Chondrocyte (in vitro differentiated cells): ENCODE measurements around the gene CDK18. TPM values are rescaled to one million over a fixed set of nuclear protein-coding genes. Genes with fewer than 3 reads are reported as not detected.

Experiments used
- DNase-seq: peaks from one replicate; pipeline ENCODE4 v3.0.0; 2021; ENCODE audit warnings: mixed read lengths, low spot score
- H3K27ac Mint-ChIP-seq: one replicate; pipeline ENCODE4 v1.8.0; 2021; ENCODE audit warnings: mild to moderate bottlenecking, moderate library complexity, mixed read lengths; ENCODE audit not compliant: unreplicated experiment
- H3K27me3 Mint-ChIP-seq: 2 replicates; pipeline ENCODE4 v1.8.0; 2021; ENCODE audit warnings: low read depth, mixed read lengths
- H3K36me3 Mint-ChIP-seq: 2 replicates; pipeline ENCODE4 v1.8.0; 2021; ENCODE audit warnings: low read depth, mixed read lengths
- H3K4me1 Mint-ChIP-seq: 2 replicates; pipeline ENCODE4 v1.8.0; 2021; ENCODE audit warnings: low read depth, mild to moderate bottlenecking, mixed read lengths
- H3K4me3 Mint-ChIP-seq: one replicate; pipeline ENCODE4 v1.8.0; 2021; ENCODE audit warnings: mild to moderate bottlenecking, moderate library complexity, mixed read lengths; ENCODE audit not compliant: unreplicated experiment
- H3K9me3 Mint-ChIP-seq: 2 replicates; pipeline ENCODE4 v1.8.0; 2021; ENCODE audit warnings: low read depth, mixed read lengths
- total RNA-seq: library from RNA; stranded (reverse); gene quantifications from 3 replicates; pipeline ENCODE4 v1.2.1, GENCODE V29; 2021
- TF ChIP-seq, protein P1 (sequence below): fragments of 200-600 bp; sonication (generic); IDR thresholded peaks from 2 replicates; pipeline ENCODE4 v1.5.0; 2021; ENCODE audit warnings: antibody characterized with exemption, mild to moderate bottlenecking, moderate library complexity

Gene CDK18
- total RNA-seq, 1 donor from 2014 or later, result 17.3 TPM

DNA sequence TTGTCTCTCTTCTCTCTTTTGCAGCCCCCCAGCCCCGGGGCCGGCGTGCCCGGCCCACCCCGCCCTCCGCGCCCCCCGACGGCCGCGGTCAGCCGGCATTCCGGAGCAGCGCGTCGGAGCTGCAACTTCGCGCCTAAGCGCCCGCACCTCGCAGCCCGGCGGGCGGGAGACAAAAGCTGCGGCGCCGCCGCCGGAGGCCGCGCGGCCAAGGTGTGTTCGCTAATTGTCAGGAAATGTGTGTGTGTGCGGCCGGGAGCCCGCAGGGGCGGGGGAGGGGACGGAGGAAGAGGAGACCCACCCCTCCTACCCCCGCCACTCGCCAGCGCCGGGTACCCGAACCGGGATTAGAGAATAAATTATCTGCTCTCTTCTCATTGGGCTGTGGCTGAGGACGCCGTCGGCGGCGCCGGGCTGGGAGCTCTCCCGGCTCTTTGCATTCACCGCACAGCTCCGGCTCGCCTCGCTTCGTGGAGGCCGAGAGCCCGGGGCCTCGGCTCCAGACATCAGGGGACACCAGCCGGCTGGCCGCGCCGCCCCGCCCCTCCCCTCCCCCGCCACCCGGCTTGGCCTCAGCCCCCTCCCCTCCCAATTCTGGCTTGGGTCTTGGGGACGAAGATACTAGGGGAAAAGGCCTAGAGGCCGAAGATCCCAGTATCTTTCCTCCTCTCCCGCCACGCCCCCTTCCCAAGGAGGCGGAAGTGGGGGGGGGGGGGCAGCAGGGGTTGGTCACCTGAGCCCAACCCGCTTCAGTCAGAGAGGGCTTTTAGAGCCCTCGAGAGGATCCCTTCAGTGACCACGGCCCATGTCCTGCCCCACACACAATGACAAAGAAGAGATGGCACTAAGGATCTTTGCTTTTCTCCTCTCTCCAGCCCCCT lies 47.4 kb upstream of the CDK18 start:
- Mint-ChIP-seq H3K4me3 (no peak overlapping the region), H3K36me3 (peaks cover 1% of the 10 kb centered on the region), H3K4me1 (peaks cover 10% of the 10 kb centered on the region), H3K27ac (no peak overlapping the region), H3K9me3 (no peaks in the 10 kb centered on the region), H3K27me3 (peaks cover 60% of the 10 kb centered on the region)
- DNase-seq, result no peak
- TF ChIP-seq, protein P1, sequence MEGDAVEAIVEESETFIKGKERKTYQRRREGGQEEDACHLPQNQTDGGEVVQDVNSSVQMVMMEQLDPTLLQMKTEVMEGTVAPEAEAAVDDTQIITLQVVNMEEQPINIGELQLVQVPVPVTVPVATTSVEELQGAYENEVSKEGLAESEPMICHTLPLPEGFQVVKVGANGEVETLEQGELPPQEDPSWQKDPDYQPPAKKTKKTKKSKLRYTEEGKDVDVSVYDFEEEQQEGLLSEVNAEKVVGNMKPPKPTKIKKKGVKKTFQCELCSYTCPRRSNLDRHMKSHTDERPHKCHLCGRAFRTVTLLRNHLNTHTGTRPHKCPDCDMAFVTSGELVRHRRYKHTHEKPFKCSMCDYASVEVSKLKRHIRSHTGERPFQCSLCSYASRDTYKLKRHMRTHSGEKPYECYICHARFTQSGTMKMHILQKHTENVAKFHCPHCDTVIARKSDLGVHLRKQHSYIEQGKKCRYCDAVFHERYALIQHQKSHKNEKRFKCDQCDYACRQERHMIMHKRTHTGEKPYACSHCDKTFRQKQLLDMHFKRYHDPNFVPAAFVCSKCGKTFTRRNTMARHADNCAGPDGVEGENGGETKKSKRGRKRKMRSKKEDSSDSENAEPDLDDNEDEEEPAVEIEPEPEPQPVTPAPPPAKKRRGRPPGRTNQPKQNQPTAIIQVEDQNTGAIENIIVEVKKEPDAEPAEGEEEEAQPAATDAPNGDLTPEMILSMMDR, result no peak

DNA sequence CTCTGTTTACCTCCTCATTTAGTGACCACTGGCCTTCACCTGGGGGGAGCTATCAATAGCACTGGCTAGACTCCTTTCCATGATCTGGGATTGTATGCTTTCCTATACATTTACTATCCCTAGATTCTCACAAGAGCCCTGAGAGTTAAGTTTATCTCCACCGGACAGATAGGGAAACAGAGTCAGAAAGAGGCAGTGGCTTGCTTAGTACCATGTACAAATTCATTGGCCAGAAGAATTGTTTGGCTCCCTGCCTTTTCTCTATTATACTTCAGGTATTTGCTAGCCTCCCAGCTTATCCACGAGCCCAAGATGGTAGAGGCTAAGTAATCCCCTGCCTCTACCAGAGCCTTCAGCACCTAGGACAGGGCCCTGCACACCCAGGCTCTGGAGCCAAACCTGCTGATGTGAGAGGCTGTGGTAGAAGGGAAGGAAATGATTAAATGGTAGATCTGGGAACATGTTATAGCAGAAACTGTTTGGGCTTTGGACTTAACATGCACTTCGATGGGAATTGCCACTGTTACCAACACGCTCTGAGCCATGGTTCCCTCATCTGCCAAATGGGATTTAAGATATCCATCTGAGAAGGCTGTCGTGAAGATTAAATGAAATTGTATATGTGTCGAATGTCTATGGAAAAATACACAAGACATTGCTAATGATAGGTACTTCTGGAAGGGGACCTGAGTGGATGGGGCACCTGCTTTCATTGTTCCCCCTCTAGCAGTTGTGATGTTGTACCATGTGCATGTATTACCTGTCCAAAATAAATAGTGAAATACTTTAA lies 45.5 kb upstream of the CDK18 start:
- Mint-ChIP-seq H3K4me3 (no peak overlapping the region), H3K9me3 (no peaks in the 10 kb centered on the region), H3K4me1 (peaks cover 10% of the 10 kb centered on the region), H3K27me3 (peaks cover 43% of the 10 kb centered on the region), H3K36me3 (peaks cover 1% of the 10 kb centered on the region), H3K27ac (no peak overlapping the region)
- DNase-seq, result no peak
- TF ChIP-seq, protein P1, result no peak

DNA sequence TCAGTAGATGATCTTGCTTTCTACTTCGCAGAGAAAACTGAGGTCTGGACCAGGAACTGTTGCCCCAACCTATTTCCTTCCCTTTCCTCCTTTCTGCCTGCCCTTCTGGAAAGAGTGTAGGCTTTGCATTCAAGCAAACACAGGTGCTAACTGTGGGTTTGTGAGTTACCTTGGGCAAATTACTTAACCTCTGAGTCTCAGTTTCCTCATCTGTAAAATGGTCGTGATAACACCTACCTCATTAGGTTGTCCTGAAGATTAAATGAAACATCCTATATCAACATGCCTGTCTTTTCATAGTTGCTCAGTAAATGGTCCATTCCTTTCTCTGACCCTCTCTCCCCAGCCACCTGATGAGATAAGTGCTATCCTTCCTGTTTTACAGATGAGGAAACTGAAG lies 39.1 kb upstream of the CDK18 start:
- peaks cover 54% of the 10 kb centered on the region for H3K27me3 Mint-ChIP-seq
- TF ChIP-seq, protein P1, result no peak
- H3K4me3 Mint-ChIP-seq, result no peak overlapping the region
- no peaks in the 10 kb centered on the region for H3K4me1 Mint-ChIP-seq
- H3K36me3 Mint-ChIP-seq, result peaks cover 1% of the 10 kb centered on the region
- H3K9me3 Mint-ChIP-seq, result no peaks in the 10 kb centered on the region
- no peak for DNase-seq
- H3K27ac Mint-ChIP-seq, result no peak overlapping the region

DNA sequence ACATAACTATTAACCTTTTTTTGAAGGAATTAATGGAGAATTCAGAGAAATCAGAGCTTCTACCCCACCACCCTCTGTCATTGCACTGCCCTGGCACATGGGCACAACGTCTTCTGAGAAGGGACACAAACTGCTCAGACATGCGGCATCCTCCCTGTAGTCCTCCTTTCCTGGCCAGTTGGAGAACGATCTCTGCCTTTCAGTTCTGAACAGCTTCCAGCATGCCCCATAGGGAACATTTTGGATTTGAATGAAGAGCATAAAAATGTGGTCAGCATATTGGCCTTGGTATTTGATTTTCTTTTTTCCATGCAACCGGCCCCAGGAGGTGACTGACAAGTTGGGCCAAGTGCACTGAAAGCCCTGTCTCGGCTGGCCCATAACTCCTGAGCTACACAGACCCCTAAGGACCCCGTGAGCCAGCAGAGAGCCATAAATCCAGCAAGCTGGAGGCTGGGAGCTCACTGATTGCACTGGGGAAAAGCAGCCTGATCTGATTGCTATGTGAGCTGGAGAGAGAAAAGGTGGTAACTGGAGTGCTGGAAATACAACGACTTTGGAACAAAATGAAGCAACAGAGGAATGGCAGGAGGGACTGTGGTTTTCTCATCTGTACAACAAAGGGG lies 37.8 kb upstream of the CDK18 start:
- H3K4me3 Mint-ChIP-seq, result no peak overlapping the region
- TF ChIP-seq, protein P1, result no peak
- H3K9me3 Mint-ChIP-seq, result no peaks in the 10 kb centered on the region
- H3K27me3 Mint-ChIP-seq, result peaks cover 56% of the 10 kb centered on the region
- no peaks in the 10 kb centered on the region for H3K4me1 Mint-ChIP-seq
- no peak for DNase-seq
- no peak overlapping the region for H3K27ac Mint-ChIP-seq
- no peaks in the 10 kb centered on the region for H3K36me3 Mint-ChIP-seq

DNA sequence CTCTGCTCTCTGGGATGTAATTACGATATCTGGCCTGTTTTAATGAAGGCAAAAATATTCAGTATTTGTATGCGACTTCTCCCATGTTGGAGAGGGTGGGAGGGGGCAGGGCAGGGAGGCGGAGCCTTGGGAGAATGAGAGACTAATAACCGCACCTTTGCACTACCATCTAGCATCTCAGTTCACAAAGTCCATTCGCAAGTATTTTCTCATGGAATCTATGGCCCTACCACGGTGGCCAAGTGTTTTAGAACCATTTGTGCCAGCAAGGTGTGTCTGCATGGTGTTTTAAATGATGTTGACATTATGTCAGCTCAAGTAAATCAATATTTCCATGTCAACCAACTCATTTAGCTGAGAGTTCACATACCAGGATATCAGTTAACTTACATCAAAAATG lies 34.3 kb upstream of the CDK18 start:
- TF ChIP-seq, protein P1, result no peak
- Mint-ChIP-seq H3K9me3 (peaks cover 5% of the 10 kb centered on the region), H3K36me3 (no peaks in the 10 kb centered on the region), H3K27me3 (peaks cover 81% of the 10 kb centered on the region), H3K4me1 (peaks cover 6% of the 10 kb centered on the region), H3K4me3 (no peak overlapping the region), H3K27ac (no peak overlapping the region)
- DNase-seq, result no peak
